HEK293 (cell line): ENCODE measurements around the gene EEF2K.

Experiments used
- CTCF ChIA-PET: fragments of 350-600 bp; formaldehyde crosslinking; extraction: SDS; loops from one replicate; lab custom pipeline; 2021; ENCODE audit warnings: antibody characterized with exemption; lab: Yijun Ruan, JAX
- POLR2A ChIA-PET: fragments of 300-600 bp; formaldehyde crosslinking; extraction: SDS; loops from one replicate; lab custom pipeline; 2020; ENCODE audit warnings: antibody characterized with exemption, inconsistent platforms; lab: Yijun Ruan, JAX
- H3K27ac ChIP-seq: fragments of 200-500 bp; sonication (Bioruptor generic); 2 replicates; pipeline ENCODE4 v1.5.1; 2014; ENCODE audit warnings: low read depth, low read length, control low read depth, inconsistent platforms; ENCODE audit errors: extremely low read depth
- H3K36me3 ChIP-seq, 2 experiments: fragments of 200-500 bp in 1 of 2; sonication (Bioruptor generic) in 1 of 2; 1 replicate in 1 of 2; 2 replicates in 1 of 2; pipeline ENCODE4 v1.5.1; 2014 to 2017; ENCODE audit warnings: inconsistent platforms in 2 of 2, low read length in 2 of 2; ENCODE audit not compliant: control insufficient read depth in 2 of 2, insufficient read depth in 1 of 2
- H3K4me1 ChIP-seq: fragments of 200-500 bp; sonication (Bioruptor generic); 2 replicates; pipeline ENCODE4 v1.5.1; 2014; ENCODE audit warnings: mild to moderate bottlenecking, low read length, inconsistent platforms; ENCODE audit not compliant: control insufficient read depth, insufficient read depth
- H3K4me3 ChIP-seq: 2 replicates; pipeline ENCODE4 v1.5.1; 2011; ENCODE audit warnings: low read depth, mild to moderate bottlenecking, control low read depth, low read length, moderate library complexity
- H3K9me3 ChIP-seq: fragments of 200-500 bp; sonication (Bioruptor generic); 2 replicates; pipeline ENCODE4 v1.5.1; 2014; ENCODE audit warnings: low read depth, low read length, inconsistent platforms; ENCODE audit not compliant: control insufficient read depth, insufficient read depth
- GLI4 ChIP-seq: fragments of 450-650 bp; formaldehyde crosslinking; IDR thresholded peaks from 2 replicates; pipeline ENCODE4 v1.5.1; 2016; ENCODE audit warnings: missing biosample characterization, missing genetic modification characterization
- PRDM4 ChIP-seq: fragments of 450-650 bp; formaldehyde crosslinking; IDR thresholded peaks from 2 replicates; pipeline ENCODE4 v1.5.1; 2017; ENCODE audit warnings: missing biosample characterization, missing genetic modification characterization
- TRIM28 ChIP-seq: IDR thresholded peaks from 2 replicates; pipeline ENCODE4 v1.6.1; 2011; ENCODE audit warnings: low read length, control low read depth, borderline replicate concordance
- YY2 ChIP-seq: fragments of 450-650 bp; formaldehyde crosslinking; IDR thresholded peaks from 2 replicates; pipeline ENCODE4 v1.5.1; 2016; ENCODE audit warnings: missing biosample characterization, missing genetic modification characterization
- ZBTB49 ChIP-seq: fragments of 450-650 bp; formaldehyde crosslinking; IDR thresholded peaks from 2 replicates; pipeline ENCODE4 v1.5.1; 2016; ENCODE audit warnings: missing biosample characterization, missing genetic modification characterization, low read depth
- ZNF138 ChIP-seq: fragments of 450-650 bp; formaldehyde crosslinking; IDR thresholded peaks from 2 replicates; pipeline ENCODE4 v1.5.1; 2016; ENCODE audit warnings: missing biosample characterization, missing genetic modification characterization, borderline replicate concordance
- ZNF19 ChIP-seq: fragments of 450-650 bp; formaldehyde crosslinking; IDR thresholded peaks from 2 replicates; pipeline ENCODE4; 2016; ENCODE audit warnings: missing biosample characterization, missing genetic modification characterization, low read depth
- ZNF341 ChIP-seq: fragments of 450-650 bp; formaldehyde crosslinking; IDR thresholded peaks from 2 replicates; pipeline ENCODE4; 2016; ENCODE audit warnings: low read depth, missing biosample characterization, missing genetic modification characterization
- ZNF416 ChIP-seq: fragments of 450-650 bp; formaldehyde crosslinking; IDR thresholded peaks from 2 replicates; pipeline ENCODE4 v1.5.1; 2016; ENCODE audit warnings: missing biosample characterization, missing genetic modification characterization
- ZNF654 ChIP-seq: fragments of 450-650 bp; formaldehyde crosslinking; IDR thresholded peaks from 2 replicates; pipeline ENCODE4 v1.5.1; 2016; ENCODE audit warnings: low read depth, missing biosample characterization, missing genetic modification characterization
- ZNF76 ChIP-seq: fragments of 450-650 bp; formaldehyde crosslinking; IDR thresholded peaks from 2 replicates; pipeline ENCODE4; 2016; ENCODE audit warnings: low read depth, missing biosample characterization, missing genetic modification characterization, borderline replicate concordance
- TF ChIP-seq, protein P1 (sequence below): fragments of 450-650 bp; formaldehyde crosslinking; IDR thresholded peaks from 2 replicates; pipeline ENCODE4 v1.5.1; 2017; ENCODE audit warnings: missing biosample characterization, missing genetic modification characterization
- TF ChIP-seq, protein P2 (sequence below): fragments of 450-650 bp; formaldehyde crosslinking; IDR thresholded peaks from 2 replicates; pipeline ENCODE4 v1.5.1; 2016; ENCODE audit warnings: missing biosample characterization, missing genetic modification characterization, borderline replicate concordance
- TF ChIP-seq, protein P3 (sequence below): fragments of 450-650 bp; formaldehyde crosslinking; IDR thresholded peaks from 2 replicates; pipeline ENCODE4 v1.5.1; 2016; ENCODE audit warnings: missing biosample characterization, missing genetic modification characterization
- TF ChIP-seq, protein P4 (sequence below): fragments of 450-650 bp; formaldehyde crosslinking; IDR thresholded peaks from 2 replicates; pipeline ENCODE4 v1.5.1; 2017; ENCODE audit warnings: missing biosample characterization, missing genetic modification characterization
- TF ChIP-seq, protein P5 (sequence below): fragments of 450-650 bp; formaldehyde crosslinking; IDR thresholded peaks from 2 replicates; pipeline ENCODE4 v1.5.1; 2016; ENCODE audit warnings: missing biosample characterization, missing genetic modification characterization

The EEF2K gene

DNA sequence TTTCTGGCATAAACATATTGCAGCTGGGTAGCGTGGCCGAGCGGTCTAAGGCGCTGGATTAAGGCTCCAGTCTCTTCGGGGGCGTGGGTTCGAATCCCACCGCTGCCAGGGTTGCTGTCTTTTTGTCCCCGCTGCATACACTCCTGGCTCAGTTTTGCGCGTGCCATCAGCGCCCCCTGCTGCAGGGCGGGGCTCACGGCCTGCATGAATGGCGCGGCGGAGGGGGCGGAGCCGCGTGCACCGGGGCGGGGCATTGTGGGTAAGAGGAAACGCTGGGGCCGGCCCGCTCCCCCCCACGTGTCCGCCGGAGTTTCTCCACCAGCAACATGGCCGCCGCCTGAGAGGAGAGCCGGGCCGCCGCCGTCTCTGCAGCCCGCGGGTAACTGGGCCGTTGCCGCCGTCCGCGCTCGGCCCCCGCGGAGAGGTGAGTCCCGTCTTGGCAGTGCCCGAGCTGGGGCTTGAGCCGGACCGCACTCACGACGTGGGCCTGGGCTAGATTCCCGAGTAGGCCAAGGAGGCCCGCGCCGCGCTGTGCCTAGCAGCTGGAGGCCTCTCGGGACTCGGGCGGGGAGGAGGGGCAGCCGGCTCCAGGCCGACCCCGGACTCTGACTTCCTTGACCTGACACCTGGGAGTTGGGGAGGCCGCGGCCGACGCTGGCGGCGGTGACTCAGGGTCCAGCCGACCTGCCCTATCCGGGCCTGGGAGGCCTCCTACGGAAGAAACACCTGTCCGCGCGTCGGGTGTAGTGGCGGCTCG lies 91.2 kb downstream of the EEF2K start, which contains the start of gene POLR3E:
POLR3E (plus strand) TSS at position 296 of the 757 bp plus-strand sequence. CDS start 5,560 bp downstream, outside the sequence.
- POLR2A ChIA-PET, result interaction anchor here (0.6 to 1.7 kb wide), 5 partner anchors 90 to 106 kb away, joined by 3 to 9 read pairs (median 3); partner anchors contain the start of gene EEF2K
- Histone ChIP-seq H3K4me1 (no peaks in the 10 kb centered on the region), H3K9me3 (no peaks in the 10 kb centered on the region), H3K27ac (peak within 1 kb of the TSS; percentile 88), H3K4me3 (peak within 1 kb of the TSS; percentile 98), H3K36me3 (peaks cover 8% of the 10 kb centered on the region in 2 experiments; a peak in 2 of 3 replicates)
- CTCF ChIA-PET, result interaction anchor here (0.6 to 1.8 kb wide), 9 partner anchors 9 to 136 kb away, joined by 3 to 9 read pairs (median 4); no protein-coding TSS in a partner anchor
- TF ChIP-seq, protein P1, sequence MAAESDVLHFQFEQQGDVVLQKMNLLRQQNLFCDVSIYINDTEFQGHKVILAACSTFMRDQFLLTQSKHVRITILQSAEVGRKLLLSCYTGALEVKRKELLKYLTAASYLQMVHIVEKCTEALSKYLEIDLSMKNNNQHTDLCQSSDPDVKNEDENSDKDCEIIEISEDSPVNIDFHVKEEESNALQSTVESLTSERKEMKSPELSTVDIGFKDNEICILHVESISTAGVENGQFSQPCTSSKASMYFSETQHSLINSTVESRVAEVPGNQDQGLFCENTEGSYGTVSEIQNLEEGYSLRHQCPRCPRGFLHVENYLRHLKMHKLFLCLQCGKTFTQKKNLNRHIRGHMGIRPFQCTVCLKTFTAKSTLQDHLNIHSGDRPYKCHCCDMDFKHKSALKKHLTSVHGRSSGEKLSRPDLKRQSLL (tag by site-specific recombination), result peak; percentile 89
- TF ChIP-seq ZBTB49 (tag by site-specific recombination) (no peak), ZNF341 (tag by site-specific recombination) (peak; percentile 39; the same call in 1 of the 2 replicates), GLI4 (tag by site-specific recombination) (0 out of 2 replicates have a peak, but pooled peaks have one; percentile 82), ZNF19 (tag by site-specific recombination) (no peak), ZNF76 (peak; percentile 96), PRDM4 (0 out of 2 replicates have a peak, but pooled peaks have one; percentile 30), ZNF654 (tag by site-specific recombination) (peak; percentile 87), ZNF416 (tag by site-specific recombination) (no peak), ZNF138 (tag by site-specific recombination) (0 out of 2 replicates have a peak, but pooled peaks have one; percentile 41), TRIM28 (0 out of 2 replicates have a peak, but pooled peaks have one; percentile 68), YY2 (peak; percentile 84)
- TF ChIP-seq, protein P2, sequence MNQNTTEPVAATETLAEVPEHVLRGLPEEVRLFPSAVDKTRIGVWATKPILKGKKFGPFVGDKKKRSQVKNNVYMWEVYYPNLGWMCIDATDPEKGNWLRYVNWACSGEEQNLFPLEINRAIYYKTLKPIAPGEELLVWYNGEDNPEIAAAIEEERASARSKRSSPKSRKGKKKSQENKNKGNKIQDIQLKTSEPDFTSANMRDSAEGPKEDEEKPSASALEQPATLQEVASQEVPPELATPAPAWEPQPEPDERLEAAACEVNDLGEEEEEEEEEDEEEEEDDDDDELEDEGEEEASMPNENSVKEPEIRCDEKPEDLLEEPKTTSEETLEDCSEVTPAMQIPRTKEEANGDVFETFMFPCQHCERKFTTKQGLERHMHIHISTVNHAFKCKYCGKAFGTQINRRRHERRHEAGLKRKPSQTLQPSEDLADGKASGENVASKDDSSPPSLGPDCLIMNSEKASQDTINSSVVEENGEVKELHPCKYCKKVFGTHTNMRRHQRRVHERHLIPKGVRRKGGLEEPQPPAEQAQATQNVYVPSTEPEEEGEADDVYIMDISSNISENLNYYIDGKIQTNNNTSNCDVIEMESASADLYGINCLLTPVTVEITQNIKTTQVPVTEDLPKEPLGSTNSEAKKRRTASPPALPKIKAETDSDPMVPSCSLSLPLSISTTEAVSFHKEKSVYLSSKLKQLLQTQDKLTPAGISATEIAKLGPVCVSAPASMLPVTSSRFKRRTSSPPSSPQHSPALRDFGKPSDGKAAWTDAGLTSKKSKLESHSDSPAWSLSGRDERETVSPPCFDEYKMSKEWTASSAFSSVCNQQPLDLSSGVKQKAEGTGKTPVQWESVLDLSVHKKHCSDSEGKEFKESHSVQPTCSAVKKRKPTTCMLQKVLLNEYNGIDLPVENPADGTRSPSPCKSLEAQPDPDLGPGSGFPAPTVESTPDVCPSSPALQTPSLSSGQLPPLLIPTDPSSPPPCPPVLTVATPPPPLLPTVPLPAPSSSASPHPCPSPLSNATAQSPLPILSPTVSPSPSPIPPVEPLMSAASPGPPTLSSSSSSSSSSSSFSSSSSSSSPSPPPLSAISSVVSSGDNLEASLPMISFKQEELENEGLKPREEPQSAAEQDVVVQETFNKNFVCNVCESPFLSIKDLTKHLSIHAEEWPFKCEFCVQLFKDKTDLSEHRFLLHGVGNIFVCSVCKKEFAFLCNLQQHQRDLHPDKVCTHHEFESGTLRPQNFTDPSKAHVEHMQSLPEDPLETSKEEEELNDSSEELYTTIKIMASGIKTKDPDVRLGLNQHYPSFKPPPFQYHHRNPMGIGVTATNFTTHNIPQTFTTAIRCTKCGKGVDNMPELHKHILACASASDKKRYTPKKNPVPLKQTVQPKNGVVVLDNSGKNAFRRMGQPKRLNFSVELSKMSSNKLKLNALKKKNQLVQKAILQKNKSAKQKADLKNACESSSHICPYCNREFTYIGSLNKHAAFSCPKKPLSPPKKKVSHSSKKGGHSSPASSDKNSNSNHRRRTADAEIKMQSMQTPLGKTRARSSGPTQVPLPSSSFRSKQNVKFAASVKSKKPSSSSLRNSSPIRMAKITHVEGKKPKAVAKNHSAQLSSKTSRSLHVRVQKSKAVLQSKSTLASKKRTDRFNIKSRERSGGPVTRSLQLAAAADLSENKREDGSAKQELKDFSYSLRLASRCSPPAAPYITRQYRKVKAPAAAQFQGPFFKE (tag by site-specific recombination), result 0 out of 2 replicates have a peak, but pooled peaks have one; percentile 96
- TF ChIP-seq, protein P3, sequence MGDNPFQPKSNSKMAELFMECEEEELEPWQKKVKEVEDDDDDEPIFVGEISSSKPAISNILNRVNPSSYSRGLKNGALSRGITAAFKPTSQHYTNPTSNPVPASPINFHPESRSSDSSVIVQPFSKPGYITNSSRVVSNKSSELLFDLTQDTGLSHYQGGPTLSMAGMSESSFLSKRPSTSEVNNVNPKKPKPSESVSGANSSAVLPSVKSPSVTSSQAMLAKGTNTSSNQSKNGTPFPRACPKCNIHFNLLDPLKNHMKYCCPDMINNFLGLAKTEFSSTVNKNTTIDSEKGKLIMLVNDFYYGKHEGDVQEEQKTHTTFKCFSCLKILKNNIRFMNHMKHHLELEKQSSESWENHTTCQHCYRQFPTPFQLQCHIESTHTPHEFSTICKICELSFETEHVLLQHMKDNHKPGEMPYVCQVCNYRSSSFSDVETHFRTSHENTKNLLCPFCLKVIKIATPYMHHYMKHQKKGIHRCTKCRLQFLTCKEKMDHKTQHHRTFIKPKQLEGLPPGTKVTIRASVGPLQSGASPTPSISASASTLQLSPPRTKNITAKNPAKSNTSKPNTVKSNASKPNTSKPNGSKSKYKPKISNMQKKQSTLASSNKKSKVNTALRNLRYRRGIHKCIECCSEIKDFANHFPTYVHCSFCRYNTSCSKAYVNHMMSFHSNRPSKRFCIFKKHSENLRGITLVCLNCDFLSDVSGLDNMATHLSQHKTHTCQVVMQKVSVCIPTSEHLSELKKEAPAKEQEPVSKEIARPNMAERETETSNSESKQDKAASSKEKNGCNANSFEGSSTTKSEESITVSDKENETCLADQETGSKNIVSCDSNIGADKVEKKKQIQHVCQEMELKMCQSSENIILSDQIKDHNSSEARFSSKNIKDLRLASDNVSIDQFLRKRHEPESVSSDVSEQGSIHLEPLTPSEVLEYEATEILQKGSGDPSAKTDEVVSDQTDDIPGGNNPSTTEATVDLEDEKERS (tag by site-specific recombination), result no peak
- TF ChIP-seq, protein P4, sequence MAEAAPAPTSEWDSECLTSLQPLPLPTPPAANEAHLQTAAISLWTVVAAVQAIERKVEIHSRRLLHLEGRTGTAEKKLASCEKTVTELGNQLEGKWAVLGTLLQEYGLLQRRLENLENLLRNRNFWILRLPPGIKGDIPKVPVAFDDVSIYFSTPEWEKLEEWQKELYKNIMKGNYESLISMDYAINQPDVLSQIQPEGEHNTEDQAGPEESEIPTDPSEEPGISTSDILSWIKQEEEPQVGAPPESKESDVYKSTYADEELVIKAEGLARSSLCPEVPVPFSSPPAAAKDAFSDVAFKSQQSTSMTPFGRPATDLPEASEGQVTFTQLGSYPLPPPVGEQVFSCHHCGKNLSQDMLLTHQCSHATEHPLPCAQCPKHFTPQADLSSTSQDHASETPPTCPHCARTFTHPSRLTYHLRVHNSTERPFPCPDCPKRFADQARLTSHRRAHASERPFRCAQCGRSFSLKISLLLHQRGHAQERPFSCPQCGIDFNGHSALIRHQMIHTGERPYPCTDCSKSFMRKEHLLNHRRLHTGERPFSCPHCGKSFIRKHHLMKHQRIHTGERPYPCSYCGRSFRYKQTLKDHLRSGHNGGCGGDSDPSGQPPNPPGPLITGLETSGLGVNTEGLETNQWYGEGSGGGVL (tag by site-specific recombination), result 0 out of 2 replicates have a peak, but pooled peaks have one; percentile 46
- TF ChIP-seq, protein P5, sequence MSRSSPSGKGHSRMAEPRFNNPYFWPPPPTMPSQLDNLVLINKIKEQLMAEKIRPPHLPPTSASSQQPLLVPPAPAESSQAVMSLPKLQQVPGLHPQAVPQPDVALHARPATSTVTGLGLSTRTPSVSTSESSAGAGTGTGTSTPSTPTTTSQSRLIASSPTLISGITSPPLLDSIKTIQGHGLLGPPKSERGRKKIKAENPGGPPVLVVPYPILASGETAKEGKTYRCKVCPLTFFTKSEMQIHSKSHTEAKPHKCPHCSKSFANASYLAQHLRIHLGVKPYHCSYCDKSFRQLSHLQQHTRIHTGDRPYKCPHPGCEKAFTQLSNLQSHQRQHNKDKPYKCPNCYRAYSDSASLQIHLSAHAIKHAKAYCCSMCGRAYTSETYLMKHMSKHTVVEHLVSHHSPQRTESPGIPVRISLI (tag by site-specific recombination), result peak; percentile 91
